Naive thymus-derived CD4-positive, alpha-beta T cell (primary cell): ENCODE results near the gene SERPINB8. TPM values are rescaled to one million over a fixed set of nuclear protein-coding genes. Genes with fewer than 3 reads are reported as not detected.

Experiments used
- ATAC-seq: fragments of 150-1000 bp; cut with Tn5 transposase; 2 replicates; pipeline ENCODE4 v1.10.0; 2021; ENCODE audit warnings: mild to moderate bottlenecking, moderate library complexity
- CTCF ChIA-PET: fragments of 350-600 bp; sonication (Branson Sonifier 250); formaldehyde crosslinking; loops from one replicate; lab custom pipeline; 2021; ENCODE audit warnings: antibody characterized with exemption; lab: Charles Lee
- POLR2A ChIA-PET: fragments of 350-600 bp; sonication (Branson Sonifier 250); formaldehyde crosslinking; loops from one replicate; lab custom pipeline; 2021; ENCODE audit warnings: antibody characterized with exemption, inconsistent platforms; lab: Charles Lee
- DNase-seq, 9 donors: peaks; one replicate each; pipeline versions ENCODE4 v3.0.0 to v3.0.0-alpha.2; 2020 to 2022; ENCODE audit warnings: mixed read lengths in 1 of 9
- H3K27ac ChIP-seq: one replicate; pipeline ENCODE4 v1.7.0; 2013; ENCODE audit warnings: mild to moderate bottlenecking, low read depth, low read length, moderate library complexity
- H3K27me3 ChIP-seq, 2 donors: one replicate each; pipeline ENCODE4 v1.7.0; 2013; ENCODE audit warnings: low read length in 2 of 2, mild to moderate bottlenecking in 2 of 2, moderate library complexity in 2 of 2; ENCODE audit not compliant: control insufficient read depth in 2 of 2, insufficient read depth in 2 of 2
- H3K36me3 ChIP-seq, 3 experiments: 1 replicate in 2 of 3; 2 replicates in 1 of 3; pipeline ENCODE4 v1.7.0; 2013; ENCODE audit warnings: low read length in 3 of 3, mild to moderate bottlenecking in 3 of 3, moderate library complexity in 1 of 3; ENCODE audit not compliant: insufficient read depth in 3 of 3, control insufficient read depth in 2 of 3
- H3K4me1 ChIP-seq, 2 donors: one replicate each; pipeline ENCODE4 v1.7.0; 2013; ENCODE audit warnings: low read length in 2 of 2, mild to moderate bottlenecking in 2 of 2, moderate library complexity in 1 of 2; ENCODE audit not compliant: control insufficient read depth in 2 of 2, insufficient read depth in 2 of 2
- H3K4me3 ChIP-seq: 2 replicates; pipeline ENCODE4 v1.7.0; 2013; ENCODE audit warnings: mild to moderate bottlenecking, low read length
- H3K9me3 ChIP-seq, 3 experiments: 1 replicate in 2 of 3; 2 replicates in 1 of 3; pipeline ENCODE4 v1.7.0; 2013; ENCODE audit warnings: low read length in 3 of 3; ENCODE audit not compliant: control insufficient read depth in 2 of 3
- H3K27ac Mint-ChIP-seq, 9 donors: one replicate each; pipeline ENCODE4 v1.8.0; 2020 to 2022; ENCODE audit warnings: mixed read lengths in 9 of 9, mild to moderate bottlenecking in 8 of 9, moderate library complexity in 5 of 9, inconsistent platforms in 2 of 9
- H3K27me3 Mint-ChIP-seq, 5 donors: one replicate each; pipeline ENCODE4 v1.8.0; 2021 to 2022; ENCODE audit warnings: mixed read lengths in 5 of 5, mild to moderate bottlenecking in 1 of 5
- H3K36me3 Mint-ChIP-seq, 5 donors: one replicate each; pipeline ENCODE4 v1.8.0; 2020 to 2022; ENCODE audit warnings: mixed read lengths in 5 of 5, mild to moderate bottlenecking in 3 of 5, inconsistent platforms in 1 of 5
- H3K4me1 Mint-ChIP-seq, 7 donors: one replicate each; pipeline ENCODE4 v1.8.0; 2020 to 2022; ENCODE audit warnings: mixed read lengths in 7 of 7, mild to moderate bottlenecking in 3 of 7, inconsistent platforms in 1 of 7
- H3K4me3 Mint-ChIP-seq, 10 donors: one replicate each; pipeline ENCODE4 v1.8.0; 2020 to 2022; ENCODE audit warnings: mild to moderate bottlenecking in 10 of 10, mixed read lengths in 10 of 10, moderate library complexity in 6 of 10, inconsistent platforms in 2 of 10
- H3K9me3 Mint-ChIP-seq, 11 donors: one replicate each; pipeline ENCODE4 v1.8.0; 2020 to 2022; ENCODE audit warnings: mixed read lengths in 11 of 11, mild to moderate bottlenecking in 4 of 11, inconsistent platforms in 1 of 11, moderate library complexity in 1 of 11
- intact Hi-C, 2 donors: fragments of 100-400 bp; cut with micrococcal nuclease; formaldehyde crosslinking; loops; one replicate each; pipeline ENCODE4 v1.15.1; 2023
- polyA plus RNA-seq, 2 donors: library from polyadenylated mRNA; unstranded; fragments of 300-500 nt; fragmentation: Illumina TruSeq; gene quantifications; one replicate each; pipeline ENCODE4 v1.2.3, GENCODE V29; 2021
- total RNA-seq, 6 experiments: library from RNA in 5 of 6; stranded (reverse) in 5 of 6; gene quantifications; 1 replicate in 5 of 6; 2 replicates in 1 of 6; pipeline ENCODE4 v1.2.3 and lab custom pipeline; 2021 to 2026

Gene SERPINB8
- total and polyA plus RNA-seq, 7 experiments from 2014 or later, result 7.8 to 15.7 (median 9.7) TPM

DNA sequence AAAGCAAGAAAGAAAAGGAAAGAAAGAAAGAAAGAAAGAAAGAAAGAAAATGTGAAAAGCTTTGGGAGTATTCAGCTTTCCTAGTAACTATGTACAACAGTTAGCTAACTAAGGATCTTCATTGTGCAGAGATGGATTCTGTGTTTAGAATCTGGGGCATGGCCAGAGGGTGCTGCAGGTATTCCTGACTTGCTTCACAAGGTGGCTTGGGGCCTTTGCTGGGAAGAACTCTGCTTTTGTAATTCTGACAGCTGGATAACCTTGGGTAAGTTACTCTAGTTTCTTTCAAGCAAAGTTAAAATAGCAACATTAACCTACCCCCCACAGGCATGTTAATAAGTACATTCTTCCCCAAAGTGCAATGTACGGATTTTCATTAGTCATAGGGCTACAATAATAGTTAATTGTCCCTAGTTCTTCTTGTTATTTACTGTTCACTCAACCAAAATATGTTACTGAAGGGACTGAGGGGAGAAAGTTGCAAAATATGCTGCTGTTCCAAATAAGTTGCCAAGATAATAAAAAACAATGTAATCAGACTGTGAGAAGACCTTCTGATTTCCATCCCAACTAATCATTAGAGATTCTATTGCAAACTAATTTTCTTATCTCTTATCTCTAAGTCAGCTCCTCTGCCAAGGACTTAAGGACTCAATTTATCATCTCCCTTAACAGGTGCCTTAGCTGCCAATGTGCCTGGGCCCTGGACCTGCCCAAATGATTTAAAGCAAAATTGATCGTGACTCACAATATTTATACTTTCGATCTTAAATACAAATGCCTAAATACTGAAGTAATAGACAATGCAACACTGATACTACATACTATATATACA lies 50.3 kb downstream of the SERPINB8 start:
- no peaks in the 10 kb centered on the region for H3K27me3 ChIP-seq
- no peaks in the 10 kb centered on the region for H3K4me1 Mint-ChIP-seq
- H3K4me3 ChIP-seq, result no peak overlapping the region
- H3K4me1 ChIP-seq, result no peaks in the 10 kb centered on the region
- H3K9me3 Mint-ChIP-seq, result no peaks in the 10 kb centered on the region
- DNase-seq (no peak), ATAC-seq (no peak)
- H3K27ac Mint-ChIP-seq, result no peak overlapping the region
- intact Hi-C loops, result no loop called here
- no peak overlapping the region for H3K27ac ChIP-seq
- ChIA-PET CTCF (no interaction called here), POLR2A (no interaction called here)
- peaks cover 0 to 6% (median under 1%) of the 10 kb centered on the region in 5 donors for H3K27me3 Mint-ChIP-seq
- no peaks in the 10 kb centered on the region for H3K36me3 Mint-ChIP-seq
- H3K36me3 ChIP-seq, result no peaks in the 10 kb centered on the region
- no peaks in the 10 kb centered on the region for H3K9me3 ChIP-seq
- no peak overlapping the region for H3K4me3 Mint-ChIP-seq

DNA sequence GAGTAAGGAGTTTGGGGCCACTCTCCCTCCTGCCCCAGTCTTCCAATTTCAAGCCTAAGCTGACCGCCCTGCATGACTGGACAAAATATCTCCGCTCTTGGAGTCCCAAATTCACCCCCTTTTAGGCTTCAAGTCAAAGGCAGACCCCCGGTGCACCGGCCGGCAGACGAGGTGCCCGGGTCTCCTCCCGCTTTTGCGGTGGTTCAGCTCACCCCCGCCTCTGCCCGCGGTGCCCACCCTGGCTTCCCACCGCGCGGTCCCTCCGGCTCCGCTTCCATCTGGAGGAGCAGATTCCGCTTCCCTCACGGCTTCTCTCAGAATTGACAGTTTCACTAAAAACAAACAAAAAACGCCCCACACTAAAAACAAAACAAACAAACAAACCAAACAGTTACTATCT lies 56.5 kb downstream of the SERPINB8 start:
- no peak for DNase-seq
- Histone ChIP-seq H3K36me3 (no peaks in the 10 kb centered on the region), H3K4me1 (no peaks in the 10 kb centered on the region), H3K4me3 (no peak overlapping the region), H3K27me3 (no peaks in the 10 kb centered on the region), H3K27ac (no peak overlapping the region), H3K9me3 (no peaks in the 10 kb centered on the region)
- ChIA-PET POLR2A (no interaction called here), CTCF (no interaction called here)
- H3K36me3 Mint-ChIP-seq, result peaks cover 0 to 4% (median 0%) of the 10 kb centered on the region in 5 donors
- peaks cover 3 to 32% (median 12%) of the 10 kb centered on the region in 5 donors for H3K27me3 Mint-ChIP-seq
- H3K27ac Mint-ChIP-seq, result no peak overlapping the region
- peaks cover 0 to 2% (median 0%) of the 10 kb centered on the region in 11 donors for H3K9me3 Mint-ChIP-seq
- intact Hi-C loops, result no loop called here
- no peaks in the 10 kb centered on the region for H3K4me1 Mint-ChIP-seq
- H3K4me3 Mint-ChIP-seq, result no peak overlapping the region
- no peak for ATAC-seq

DNA sequence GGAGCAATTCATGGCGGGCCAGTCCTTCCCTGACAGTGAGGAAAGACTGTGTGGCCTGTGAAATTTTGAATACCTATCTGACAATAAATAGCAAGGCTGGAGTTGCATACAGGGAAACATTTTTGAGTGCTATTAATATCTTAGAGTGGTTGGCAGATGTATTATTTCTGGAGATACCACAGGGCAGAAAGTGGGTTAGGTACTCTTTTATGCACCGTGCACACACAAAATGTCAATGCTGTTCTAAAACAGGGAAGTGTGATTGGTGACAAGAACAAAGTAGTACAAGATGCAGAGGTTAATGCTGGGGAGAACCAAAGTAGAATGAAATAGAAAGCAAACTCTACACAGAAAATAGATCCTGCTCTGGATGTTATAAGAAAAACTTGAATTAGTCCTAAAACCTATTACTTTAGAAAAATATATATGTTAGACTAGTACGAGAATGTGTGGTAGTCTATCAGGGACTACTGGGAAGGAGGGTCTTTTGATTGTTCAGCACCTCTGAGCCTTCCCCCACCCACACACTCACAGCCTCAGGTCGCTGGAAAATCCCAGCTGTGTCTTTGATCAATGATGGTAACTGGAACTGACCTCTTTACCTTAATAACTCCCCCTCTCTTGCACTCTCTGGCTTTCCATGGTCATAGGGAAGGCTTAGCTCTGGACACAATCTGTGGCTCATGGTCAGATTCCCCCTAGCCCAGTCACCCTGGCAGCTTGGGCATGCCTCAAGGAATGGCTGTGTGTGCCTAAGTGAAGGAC lies 58.2 kb downstream of the SERPINB8 start:
- H3K4me3 ChIP-seq, result no peak overlapping the region
- H3K4me1 ChIP-seq, result no peaks in the 10 kb centered on the region
- H3K27me3 ChIP-seq, result no peaks in the 10 kb centered on the region
- H3K36me3 Mint-ChIP-seq, result peaks cover 0 to 4% (median 0%) of the 10 kb centered on the region in 5 donors
- peaks cover 0 to 37% (median 12%) of the 10 kb centered on the region in 5 donors for H3K27me3 Mint-ChIP-seq
- peaks cover 0 to 2% (median 0%) of the 10 kb centered on the region in 11 donors for H3K9me3 Mint-ChIP-seq
- DNase-seq (no peak), ATAC-seq (no peak)
- no peaks in the 10 kb centered on the region for H3K36me3 ChIP-seq
- ChIA-PET CTCF (no interaction called here), POLR2A (no interaction called here)
- no peak overlapping the region for H3K4me3 Mint-ChIP-seq
- H3K27ac Mint-ChIP-seq, result no peak overlapping the region
- H3K27ac ChIP-seq, result no peak overlapping the region
- no peaks in the 10 kb centered on the region for H3K4me1 Mint-ChIP-seq
- intact Hi-C loops, result no loop called here
- no peaks in the 10 kb centered on the region for H3K9me3 ChIP-seq

DNA sequence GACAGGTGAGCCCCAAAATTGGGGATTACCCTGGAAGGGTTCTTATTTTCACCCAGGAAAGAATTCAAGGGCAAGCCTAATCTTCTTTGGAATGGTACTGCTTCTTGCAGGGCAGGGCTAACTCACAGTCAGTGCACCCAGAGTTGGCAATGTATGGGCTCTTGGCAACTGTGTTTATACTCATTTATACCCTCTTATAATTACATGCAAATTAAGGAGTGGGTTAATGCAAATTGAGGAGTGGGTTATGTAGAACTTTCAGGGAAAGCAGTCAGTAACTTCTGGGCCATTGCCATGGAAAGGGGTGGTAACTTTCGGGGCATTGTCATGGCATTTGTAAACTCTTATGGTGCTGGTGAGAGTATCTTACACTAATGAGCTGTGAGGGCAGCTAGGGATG lies 59.2 kb downstream of the SERPINB8 start:
- Mint-ChIP-seq H3K4me3 (no peak overlapping the region), H3K9me3 (peaks cover 0 to 2% (median 0%) of the 10 kb centered on the region in 11 donors), H3K27ac (no peak overlapping the region), H3K27me3 (peaks cover 0 to 37% (median 12%) of the 10 kb centered on the region in 5 donors), H3K36me3 (peaks cover 0 to 4% (median 0%) of the 10 kb centered on the region in 5 donors), H3K4me1 (no peaks in the 10 kb centered on the region)
- CTCF ChIA-PET, result no interaction called here
- no peaks in the 10 kb centered on the region for H3K27me3 ChIP-seq
- H3K36me3 ChIP-seq, result no peaks in the 10 kb centered on the region
- no peak for DNase-seq
- H3K4me1 ChIP-seq, result no peaks in the 10 kb centered on the region
- no peaks in the 10 kb centered on the region for H3K9me3 ChIP-seq
- no peak overlapping the region for H3K4me3 ChIP-seq
- POLR2A ChIA-PET, result no interaction called here
- H3K27ac ChIP-seq, result no peak overlapping the region
- intact Hi-C loops, result no loop called here
- no peak for ATAC-seq

DNA sequence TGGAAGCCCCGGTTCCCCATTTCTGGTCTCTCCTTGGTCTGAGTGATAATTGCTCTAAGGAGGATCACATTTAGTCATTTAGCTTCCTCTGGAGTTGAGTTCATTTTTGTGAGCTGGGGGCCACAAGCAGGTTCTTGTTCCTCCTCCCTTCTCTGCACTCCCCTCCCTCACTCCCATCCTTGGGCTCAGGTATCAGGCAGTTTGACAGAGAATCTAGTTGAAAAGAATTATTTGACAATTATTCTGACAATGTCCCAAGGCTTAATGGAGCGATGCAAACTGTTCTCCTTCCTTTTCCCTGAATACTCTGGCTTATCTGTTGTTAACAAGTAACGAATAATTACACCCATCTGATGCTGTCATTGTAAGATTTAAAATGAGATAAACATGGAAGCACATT lies 61.5 kb downstream of the SERPINB8 start:
- H3K36me3 Mint-ChIP-seq, result peaks cover 0 to 4% (median 0%) of the 10 kb centered on the region in 5 donors
- H3K27me3 Mint-ChIP-seq, result peaks cover 0 to 40% (median 14%) of the 10 kb centered on the region in 5 donors
- H3K4me1 Mint-ChIP-seq, result no peaks in the 10 kb centered on the region
- H3K9me3 Mint-ChIP-seq, result peaks cover 0 to 2% (median 0%) of the 10 kb centered on the region in 11 donors
- no peak for DNase-seq
- intact Hi-C loops, result no loop called here
- no peak overlapping the region for H3K27ac Mint-ChIP-seq
- Histone ChIP-seq H3K4me3 (no peak overlapping the region), H3K36me3 (no peaks in the 10 kb centered on the region), H3K4me1 (no peaks in the 10 kb centered on the region), H3K9me3 (no peaks in the 10 kb centered on the region), H3K27ac (no peak overlapping the region), H3K27me3 (no peaks in the 10 kb centered on the region)
- ChIA-PET POLR2A (no interaction called here), CTCF (no interaction called here)
- no peak overlapping the region for H3K4me3 Mint-ChIP-seq
- no peak for ATAC-seq

DNA sequence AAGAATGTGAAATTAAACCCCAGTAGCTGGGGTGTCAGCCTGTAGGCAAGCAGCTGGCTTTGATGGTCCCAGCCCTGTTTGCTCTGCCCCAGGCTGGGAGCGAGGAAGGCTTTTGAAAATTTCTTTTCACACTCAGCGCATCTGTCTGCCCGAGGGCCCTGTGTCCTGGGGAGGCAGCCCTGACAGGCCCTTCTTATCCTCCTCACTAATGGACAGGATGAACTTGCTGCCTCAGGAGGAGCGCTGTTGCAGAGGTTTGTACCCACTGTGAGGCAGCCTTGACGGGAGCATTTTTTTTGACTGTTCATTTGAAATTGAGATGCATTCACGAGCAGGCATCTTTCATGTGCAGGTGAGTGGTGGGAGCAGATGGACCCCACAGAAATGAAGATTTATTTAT lies 62.4 kb downstream of the SERPINB8 start:
- Histone ChIP-seq H3K9me3 (no peaks in the 10 kb centered on the region), H3K27me3 (no peaks in the 10 kb centered on the region), H3K4me3 (no peak overlapping the region), H3K4me1 (no peaks in the 10 kb centered on the region), H3K36me3 (no peaks in the 10 kb centered on the region), H3K27ac (no peak overlapping the region)
- Mint-ChIP-seq H3K4me1 (no peaks in the 10 kb centered on the region), H3K9me3 (peaks cover 0 to 2% (median 0%) of the 10 kb centered on the region in 11 donors), H3K27me3 (peaks cover 0 to 39% (median 11%) of the 10 kb centered on the region in 5 donors), H3K4me3 (no peak overlapping the region), H3K36me3 (peaks cover 0 to 4% (median 0%) of the 10 kb centered on the region in 5 donors), H3K27ac (no peak overlapping the region)
- ChIA-PET POLR2A (no interaction called here), CTCF (no interaction called here)
- DNase-seq (no peak), ATAC-seq (no peak)
- intact Hi-C loops, result no loop called here
